Measurements from ENCODE around the gene PACRG. TPM values are rescaled to one million over a fixed set of nuclear protein-coding genes. Genes with fewer than 3 reads are reported as not detected.

The PACRG gene
- total and polyA plus RNA-seq, 9 donors: 1.2 to 2.7 (median 1.9) TPM

DNA sequence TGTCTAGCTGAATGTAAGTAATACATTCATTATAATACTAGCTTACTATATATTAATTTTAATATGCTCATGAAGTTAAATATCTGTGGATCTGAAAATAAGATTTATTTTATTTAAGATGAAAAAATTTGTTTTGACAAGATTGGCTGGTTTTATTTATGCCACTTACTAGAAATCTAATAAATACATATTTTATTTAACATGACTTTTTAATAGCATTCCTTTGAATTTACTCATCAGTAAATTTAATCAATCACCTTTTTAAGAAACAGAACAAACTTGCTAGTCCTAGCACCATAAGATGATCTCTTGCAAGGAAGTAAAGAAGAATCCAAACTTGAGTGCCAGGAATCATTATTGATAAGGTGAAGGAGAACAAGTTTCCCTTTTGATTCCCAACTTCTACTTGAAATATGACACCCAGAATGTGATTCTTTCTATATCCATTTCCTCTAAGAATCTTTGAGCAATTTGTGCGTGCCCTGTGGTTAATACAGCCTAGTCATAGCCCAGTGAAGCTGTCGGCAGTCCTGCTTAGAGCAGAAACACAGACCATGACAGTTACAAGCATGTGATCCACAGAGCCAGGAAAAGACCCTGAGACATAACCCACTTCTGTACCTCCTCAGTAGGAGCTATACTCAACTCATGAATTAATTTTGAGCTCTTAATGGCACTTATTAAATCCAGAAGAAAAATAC lies 404.4 kb downstream of the PACRG start:
- no peak for DNase-seq

GRCh38 chr6:163133017-163133416 lies 405.2 kb downstream of the PACRG start:
- no peaks in the 10 kb centered on the region for H3K36me3 ChIP-seq (ENCODE audit: control insufficient read depth, insufficient read depth, low read length)
- WGBS (ENCODE audit: insufficient coverage): no CpG with 5 or more reads among the region's 1 CpG
- H3K4me3 ChIP-seq (ENCODE audit: low read length): no peak overlapping the region
- no peak for DNase-seq
- H3K27ac ChIP-seq (ENCODE audit: low read length): no peak overlapping the region
- H3K27me3 ChIP-seq (ENCODE audit: control insufficient read depth, insufficient read depth, low read length): no peaks in the 10 kb centered on the region
- H3K9me3 ChIP-seq (replicated peaks; ENCODE audit: control insufficient read depth, low read depth, low read length): no peaks in the 10 kb centered on the region
- no peaks in the 10 kb centered on the region for H3K4me1 ChIP-seq (ENCODE audit: control insufficient read depth, insufficient read depth, low read length)

More for the DNA sequence above, 404.4 kb downstream of the PACRG start:
- Histone ChIP-seq H3K4me1 (ENCODE audit: control insufficient read depth, insufficient read depth, low read length) (no peaks in the 10 kb centered on the region), H3K27me3 (ENCODE audit: control insufficient read depth, insufficient read depth, low read length) (no peaks in the 10 kb centered on the region), H3K36me3 (ENCODE audit: control insufficient read depth, insufficient read depth, low read length) (no peaks in the 10 kb centered on the region), H3K9me3 (replicated peaks; ENCODE audit: control insufficient read depth, low read depth, low read length) (no peaks in the 10 kb centered on the region), H3K4me3 (ENCODE audit: low read length) (no peak overlapping the region), H3K27ac (ENCODE audit: low read length) (no peak overlapping the region)
- WGBS (ENCODE audit: insufficient coverage): 75% methylated on average over 1 of the region's 2 CpGs

DNA sequence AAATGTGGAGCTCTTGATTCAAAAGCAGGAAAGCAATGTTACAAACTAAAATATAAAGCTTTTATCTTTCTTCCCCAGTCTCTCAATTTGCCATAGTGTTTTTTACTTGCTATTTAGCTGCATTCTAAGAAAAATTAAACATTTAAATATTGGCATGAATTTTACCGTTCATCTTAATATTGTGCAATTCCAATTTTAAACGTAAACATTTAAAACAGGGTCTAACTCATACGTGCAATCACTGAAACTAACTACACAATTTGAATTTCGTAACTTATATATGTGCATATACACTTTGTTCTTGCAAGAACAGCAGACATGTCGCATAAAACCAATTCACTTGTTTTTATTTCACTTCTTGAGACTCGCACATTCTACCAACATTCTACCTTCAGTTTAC lies 405.9 kb downstream of the PACRG start:
- DNase-seq: no peak
- Histone ChIP-seq H3K9me3 (replicated peaks; ENCODE audit: control insufficient read depth, low read depth, low read length) (no peaks in the 10 kb centered on the region), H3K36me3 (ENCODE audit: control insufficient read depth, insufficient read depth, low read length) (no peaks in the 10 kb centered on the region), H3K27me3 (ENCODE audit: control insufficient read depth, insufficient read depth, low read length) (no peaks in the 10 kb centered on the region), H3K4me3 (ENCODE audit: low read length) (no peak overlapping the region), H3K4me1 (ENCODE audit: control insufficient read depth, insufficient read depth, low read length) (no peaks in the 10 kb centered on the region), H3K27ac (ENCODE audit: low read length) (no peak overlapping the region)
- 100% methylated on average over 4 of the region's 6 CpGs for WGBS (ENCODE audit: insufficient coverage)

DNA sequence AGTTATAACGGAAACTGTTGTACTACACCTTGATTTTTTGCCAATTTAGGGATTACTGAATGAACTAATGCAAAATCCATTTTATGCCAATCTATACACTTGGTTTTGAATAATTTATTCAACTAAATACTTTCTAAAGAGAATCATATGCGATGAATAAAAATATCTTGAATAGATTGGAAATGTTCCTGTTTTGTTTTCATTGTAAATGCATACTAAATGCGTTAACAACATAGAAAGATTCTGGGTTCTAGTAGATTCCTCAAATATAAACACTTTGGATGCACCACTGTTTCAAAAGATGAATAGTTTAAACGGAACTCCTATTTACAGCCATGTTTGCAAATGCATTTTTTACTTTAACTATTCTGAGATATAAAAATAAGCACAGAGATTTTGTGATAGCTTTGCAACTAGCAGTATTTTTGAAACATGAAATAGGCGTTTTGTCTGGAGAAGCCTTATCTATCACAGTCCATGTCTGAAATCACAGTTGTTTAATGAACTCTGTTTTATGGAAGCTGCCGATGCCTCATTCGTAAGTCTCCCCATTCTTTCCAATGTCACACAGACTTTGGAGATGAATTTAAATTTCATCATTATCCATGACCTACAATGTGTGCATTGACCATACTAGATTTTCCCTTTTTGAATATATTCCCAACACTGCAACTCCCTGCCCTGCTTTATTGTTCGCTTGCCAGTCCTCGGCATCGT lies 409.1 kb downstream of the PACRG start:
- no peak for DNase-seq
- WGBS (ENCODE audit: insufficient coverage): 87% methylated on average over 5 of the region's 10 CpGs

DNA sequence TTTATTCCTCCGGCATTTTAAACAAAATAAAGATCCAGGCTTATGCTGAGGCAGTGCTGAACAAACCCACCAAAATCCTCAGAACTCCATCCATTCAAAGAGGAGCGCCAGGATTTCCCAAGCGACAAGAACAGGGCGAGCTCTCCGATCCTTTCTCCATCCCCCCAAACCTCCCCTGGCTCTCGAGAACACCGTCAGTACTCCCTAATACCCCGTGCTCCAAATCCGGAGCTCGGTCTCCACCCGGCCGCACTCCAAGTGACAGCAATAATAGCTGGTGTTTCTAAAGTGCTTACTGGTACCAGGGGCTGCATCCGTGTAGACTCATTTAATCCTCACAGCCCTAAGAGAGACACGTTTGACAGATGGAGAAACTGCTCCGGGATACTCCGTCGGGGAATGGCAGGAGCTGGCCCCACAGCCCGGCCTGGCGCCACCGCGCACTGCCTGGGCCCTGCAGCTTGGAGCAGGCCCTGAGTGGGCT lies 409.7 kb downstream of the PACRG start:
- Histone ChIP-seq H3K4me3 (ENCODE audit: low read length) (no peak overlapping the region), H3K27me3 (ENCODE audit: control insufficient read depth, insufficient read depth, low read length) (no peaks in the 10 kb centered on the region), H3K27ac (ENCODE audit: low read length) (no peak overlapping the region), H3K36me3 (ENCODE audit: control insufficient read depth, insufficient read depth, low read length) (no peaks in the 10 kb centered on the region), H3K9me3 (replicated peaks; ENCODE audit: control insufficient read depth, low read depth, low read length) (peaks cover 2% of the 10 kb centered on the region), H3K4me1 (ENCODE audit: control insufficient read depth, insufficient read depth, low read length) (no peaks in the 10 kb centered on the region)
- DNase-seq: no peak
- 95% methylated on average over 18 of the region's 21 CpGs for WGBS (ENCODE audit: insufficient coverage)

More for the DNA sequence above, 409.1 kb downstream of the PACRG start:
- no peak overlapping the region for H3K27ac ChIP-seq (ENCODE audit: low read length)
- H3K36me3 ChIP-seq (ENCODE audit: control insufficient read depth, insufficient read depth, low read length): no peaks in the 10 kb centered on the region
- H3K4me1 ChIP-seq (ENCODE audit: control insufficient read depth, insufficient read depth, low read length): no peaks in the 10 kb centered on the region
- H3K27me3 ChIP-seq (ENCODE audit: control insufficient read depth, insufficient read depth, low read length): no peaks in the 10 kb centered on the region
- peaks cover 2% of the 10 kb centered on the region for H3K9me3 ChIP-seq (replicated peaks; ENCODE audit: control insufficient read depth, low read depth, low read length)
- no peak overlapping the region for H3K4me3 ChIP-seq (ENCODE audit: low read length)

- no peak for DNase-seq
- no peak overlapping the region for H3K27ac ChIP-seq (ENCODE audit: low read length)
- WGBS (ENCODE audit: insufficient coverage): no CpG with 5 or more reads among the region's 4 CpGs
- H3K36me3 ChIP-seq (ENCODE audit: control insufficient read depth, insufficient read depth, low read length): no peaks in the 10 kb centered on the region
- no peaks in the 10 kb centered on the region for H3K27me3 ChIP-seq (ENCODE audit: control insufficient read depth, insufficient read depth, low read length)
- no peak overlapping the region for H3K4me3 ChIP-seq (ENCODE audit: low read length)
- H3K4me1 ChIP-seq (ENCODE audit: control insufficient read depth, insufficient read depth, low read length): no peaks in the 10 kb centered on the region
- H3K9me3 ChIP-seq (replicated peaks; ENCODE audit: control insufficient read depth, low read depth, low read length): no peaks in the 10 kb centered on the region
These were observed 418.3 kb downstream of the PACRG start for GRCh38 chr6:163146036-163146435.

- DNase-seq: peak; percentile 23
- Histone ChIP-seq H3K27ac (ENCODE audit: low read length) (no peak overlapping the region), H3K4me1 (ENCODE audit: control insufficient read depth, insufficient read depth, low read length) (no peaks in the 10 kb centered on the region), H3K4me3 (ENCODE audit: low read length) (no peak overlapping the region), H3K9me3 (replicated peaks; ENCODE audit: control insufficient read depth, low read depth, low read length) (no peaks in the 10 kb centered on the region), H3K27me3 (ENCODE audit: control insufficient read depth, insufficient read depth, low read length) (no peaks in the 10 kb centered on the region), H3K36me3 (ENCODE audit: control insufficient read depth, insufficient read depth, low read length) (no peaks in the 10 kb centered on the region)
- 79% methylated on average over 3 of the region's 4 CpGs for WGBS (ENCODE audit: insufficient coverage)
These were observed 420.2 kb downstream of the PACRG start for GRCh38 chr6:163147994-163148393.

DNA sequence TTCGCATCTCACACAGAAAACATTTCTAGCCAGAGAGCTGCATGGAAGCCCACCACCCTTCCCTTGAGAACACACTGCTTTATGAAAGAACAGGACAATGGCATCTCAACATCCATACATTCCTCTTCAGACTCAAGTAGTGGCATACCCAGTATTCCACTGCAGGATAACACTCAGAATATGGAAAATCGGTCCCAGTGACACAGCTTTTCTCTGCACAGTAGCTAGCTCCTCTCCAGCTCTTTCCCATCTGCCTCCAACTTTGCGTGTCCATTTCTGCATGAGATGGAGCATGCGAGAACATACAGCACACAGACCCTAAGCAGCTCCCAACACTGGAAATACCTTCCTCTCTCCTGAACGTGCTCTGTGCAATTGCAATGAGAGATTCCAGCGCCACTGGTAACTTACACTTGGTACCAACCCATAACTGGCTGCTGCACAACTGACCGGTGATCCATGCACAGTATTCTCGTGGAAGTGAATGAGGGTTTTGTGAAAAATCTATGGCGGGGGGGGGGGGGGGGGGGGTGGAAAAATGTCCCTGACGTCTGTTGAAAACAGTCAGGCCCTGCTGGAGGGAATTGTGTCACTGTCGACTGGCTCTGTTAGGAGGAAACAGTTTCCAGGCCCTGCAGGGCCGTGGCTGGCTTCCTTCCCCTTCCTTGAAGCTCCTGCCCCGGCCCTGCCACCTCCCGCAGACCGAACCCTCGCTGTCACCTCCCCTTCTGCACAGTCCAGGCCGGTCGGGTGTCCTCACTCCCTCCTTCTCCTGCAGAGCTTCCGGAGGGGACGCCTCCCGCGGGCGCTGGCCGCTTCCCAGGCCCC lies 420.9 kb downstream of the PACRG start:
- Histone ChIP-seq H3K9me3 (replicated peaks; ENCODE audit: control insufficient read depth, low read depth, low read length) (no peaks in the 10 kb centered on the region), H3K4me3 (ENCODE audit: low read length) (no peak overlapping the region), H3K4me1 (ENCODE audit: control insufficient read depth, insufficient read depth, low read length) (no peaks in the 10 kb centered on the region), H3K27me3 (ENCODE audit: control insufficient read depth, insufficient read depth, low read length) (no peaks in the 10 kb centered on the region), H3K36me3 (ENCODE audit: control insufficient read depth, insufficient read depth, low read length) (no peaks in the 10 kb centered on the region), H3K27ac (ENCODE audit: low read length) (no peak overlapping the region)
- 73% methylated on average over 18 of the region's 24 CpGs for WGBS (ENCODE audit: insufficient coverage)
- no peak for DNase-seq

GRCh38 chr6:163149279-163149848 lies 421.6 kb downstream of the PACRG start:
- H3K27me3 ChIP-seq (ENCODE audit: control insufficient read depth, insufficient read depth, low read length): no peaks in the 10 kb centered on the region
- no peaks in the 10 kb centered on the region for H3K9me3 ChIP-seq (replicated peaks; ENCODE audit: control insufficient read depth, low read depth, low read length)
- no peaks in the 10 kb centered on the region for H3K4me1 ChIP-seq (ENCODE audit: control insufficient read depth, insufficient read depth, low read length)
- 80% methylated on average over 35 of the region's 35 CpGs for WGBS (ENCODE audit: insufficient coverage)
- H3K4me3 ChIP-seq (ENCODE audit: low read length): no peak overlapping the region
- H3K36me3 ChIP-seq (ENCODE audit: control insufficient read depth, insufficient read depth, low read length): no peaks in the 10 kb centered on the region
- no peak for DNase-seq
- no peak overlapping the region for H3K27ac ChIP-seq (ENCODE audit: low read length)

DNA sequence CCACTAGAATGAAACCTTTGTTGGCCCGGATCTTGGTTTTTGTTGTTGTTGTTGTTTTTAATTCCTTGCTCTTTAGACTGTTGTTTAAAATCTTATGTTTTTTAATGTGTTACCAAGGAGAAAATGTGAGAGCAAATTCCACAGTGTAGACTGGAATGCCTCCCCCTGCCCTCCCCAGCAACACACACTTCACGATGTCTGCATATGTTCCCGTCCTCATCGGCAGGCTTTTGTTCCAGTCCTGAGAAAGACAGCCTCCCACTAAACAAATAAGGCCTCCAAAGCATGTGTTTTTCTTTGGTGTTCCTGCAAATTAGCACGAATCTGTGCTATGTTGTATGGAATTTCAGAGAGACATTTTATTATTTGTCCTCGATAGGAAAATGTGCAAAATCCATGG lies 423.4 kb downstream of the PACRG start:
- Histone ChIP-seq H3K4me3 (ENCODE audit: low read length) (no peak overlapping the region), H3K27me3 (ENCODE audit: control insufficient read depth, insufficient read depth, low read length) (no peaks in the 10 kb centered on the region), H3K4me1 (ENCODE audit: control insufficient read depth, insufficient read depth, low read length) (no peaks in the 10 kb centered on the region), H3K9me3 (replicated peaks; ENCODE audit: control insufficient read depth, low read depth, low read length) (no peaks in the 10 kb centered on the region), H3K27ac (ENCODE audit: low read length) (no peak overlapping the region), H3K36me3 (ENCODE audit: control insufficient read depth, insufficient read depth, low read length) (no peaks in the 10 kb centered on the region)
- DNase-seq: no peak
- WGBS (ENCODE audit: insufficient coverage): no CpG with 5 or more reads among the region's 6 CpGs

Data from muscle of leg (tissue), 11 donors.